HepG2 (cell line): Measurements from ENCODE around the gene NELFB. TPM values are rescaled to one million over a fixed set of nuclear protein-coding genes. Genes with fewer than 3 reads are reported as not detected.
A peak's percentile ranks its signal among the peaks of the same experiment; 100 is the strongest.

Source experiments
- CCDC6 ChIP-seq: sonication (generic); formaldehyde crosslinking; IDR thresholded peaks from 2 replicates; pipeline ENCODE4 v1.8.1; 2022; ENCODE audit warnings: mild to moderate bottlenecking, missing genetic modification reagents, moderate library complexity
- GRHL1 ChIP-seq: sonication (generic); formaldehyde crosslinking; conservative IDR thresholded peaks from 2 replicates; pipeline ENCODE4 v1.8.0; 2022; ENCODE audit warnings: missing genetic modification reagents
- GTF2F1 ChIP-seq: fragments of 150-350 bp; IDR thresholded peaks from 2 replicates; pipeline ENCODE4 v1.6.1; 2014; ENCODE audit warnings: low read length
- GTF3A ChIP-seq: sonication (generic); formaldehyde crosslinking; conservative IDR thresholded peaks from 2 replicates; pipeline ENCODE4 v1.4.0; 2020; ENCODE audit warnings: mild to moderate bottlenecking, missing genetic modification reagents
- HOMEZ ChIP-seq: IDR thresholded peaks from 2 replicates; pipeline ENCODE4 v1.6.1; 2016; ENCODE audit warnings: low read depth
- IRX3 ChIP-seq: sonication (generic); formaldehyde crosslinking; IDR thresholded peaks from 2 replicates; pipeline ENCODE4 v1.8.1; 2023; ENCODE audit warnings: mild to moderate bottlenecking, low read depth, missing genetic modification reagents, borderline replicate concordance
- POGZ ChIP-seq: sonication (generic); formaldehyde crosslinking; IDR thresholded peaks from 2 replicates; pipeline ENCODE4 v1.4.0; 2020; ENCODE audit warnings: mild to moderate bottlenecking, missing genetic modification reagents
- PRDM10 ChIP-seq: sonication (generic); formaldehyde crosslinking; IDR thresholded peaks from 2 replicates; pipeline ENCODE4 v1.4.0; 2020; ENCODE audit warnings: low read depth, missing genetic modification reagents
- RBM39 ChIP-seq: fragments of 200-400 bp; formaldehyde crosslinking; IDR thresholded peaks from one replicate; pipeline ENCODE4 v1.6.1; 2018; ENCODE audit warnings: antibody characterized with exemption, mild to moderate bottlenecking, low read depth, low read length; ENCODE audit not compliant: poor library complexity, severe bottlenecking
- SMYD3 ChIP-seq: sonication (generic); formaldehyde crosslinking; IDR thresholded peaks from 2 replicates; pipeline ENCODE4 v1.8.1; 2023; ENCODE audit warnings: mild to moderate bottlenecking, missing genetic modification reagents
- TCF12 ChIP-seq, 2 experiments: fragments of 450-650 bp in 1 of 2; sonication (generic) in 1 of 2; formaldehyde crosslinking in 1 of 2; IDR thresholded peaks; 2 replicates each; pipeline versions ENCODE4 v1.6.1 to v1.8.0; 2017 to 2022; ENCODE audit warnings: antibody characterized with exemption in 1 of 2, mild to moderate bottlenecking in 1 of 2, missing genetic modification reagents in 1 of 2, moderate library complexity in 1 of 2
- UBTF ChIP-seq: sonication (generic); formaldehyde crosslinking; IDR thresholded peaks from 2 replicates; pipeline ENCODE4 v1.4.0; 2020; ENCODE audit warnings: mild to moderate bottlenecking, missing genetic modification reagents
- USF2 ChIP-seq, 2 experiments: sonication (generic) in 1 of 2; formaldehyde crosslinking in 1 of 2; IDR thresholded peaks; 2 replicates each; pipeline versions ENCODE4 v1.5.1 to v1.6.1; 2011 to 2020; ENCODE audit warnings: borderline replicate concordance in 1 of 2, low read depth in 1 of 2, low read length in 1 of 2, mild to moderate bottlenecking in 1 of 2, missing genetic modification reagents in 1 of 2, moderate library complexity in 1 of 2
- ZFP37 ChIP-seq: sonication (generic); formaldehyde crosslinking; IDR thresholded peaks from 2 replicates; pipeline ENCODE4 v1.4.0; 2020; ENCODE audit warnings: missing genetic modification reagents, borderline replicate concordance
- ZNF414 ChIP-seq: sonication (generic); formaldehyde crosslinking; IDR thresholded peaks from 2 replicates; pipeline ENCODE4 v1.5.0; 2020; ENCODE audit warnings: missing genetic modification reagents
- polyA plus RNA-seq, 8 experiments: library from polyadenylated mRNA; depleted of rRNA in 3 of 8; stranded (reverse) in 7 of 8; unstranded in 1 of 8; fragments of >200 nt; fragmentation: Illumina TruSeq in 4 of 8; extraction: Trizol in 4 of 8; gene quantifications; 2 replicates each; pipeline versions ENCODE4 v1.2.1 to v1.2.3, GENCODE V29; 2011 to 2016; ENCODE audit warnings: low read depth in 4 of 8, missing spikeins in 1 of 8, mixed read lengths in 1 of 8; ENCODE audit not compliant: insufficient read depth in 1 of 8
- total RNA-seq, 5 experiments: library from RNA; depleted of rRNA; stranded (reverse); fragments of >200 nt; fragmentation: Illumina TruSeq; extraction: Trizol; gene quantifications; 2 replicates each; pipeline ENCODE4 v1.2.3, GENCODE V29; 2016; ENCODE audit warnings: low read depth in 1 of 5

The NELFB gene
- total and polyA plus RNA-seq, 2 of the 13 experiments (the other 11 are each of a cell fraction or from before 2014, with no cell fraction given) = 26.5 to 45.8 TPM

- no peak for TF ChIP-seq RBM39
- TF ChIP-seq SMYD3 (CRISPR knock-in tag) = no peak
- no peak for TF ChIP-seq PRDM10
- no peak for TF ChIP-seq GTF2F1
- TF ChIP-seq CCDC6 (CRISPR knock-in tag) = no peak
- no peak for TF ChIP-seq TCF12 (IDR thresholded peaks at IDR 0.05)
- TF ChIP-seq TCF12 (CRISPR knock-in tag; IDR thresholded peaks at IDR 0.05) = no peak
- no peak for TF ChIP-seq GRHL1
- no peak for TF ChIP-seq ZNF414
- no peak for TF ChIP-seq HOMEZ (CRISPR knock-in tag)
- TF ChIP-seq USF2 (IDR thresholded peaks at IDR 0.05; ENCODE audit: low read depth, low read length) = no peak
- TF ChIP-seq USF2 (CRISPR knock-in tag; IDR thresholded peaks at IDR 0.05; ENCODE audit: borderline replicate concordance) = no peak
- no peak for TF ChIP-seq GTF3A
- TF ChIP-seq POGZ = no peak
- TF ChIP-seq UBTF (CRISPR knock-in tag) = peak; percentile 65; the same call in 1 of the 2 replicates
- TF ChIP-seq IRX3 (CRISPR knock-in tag) = no peak
- TF ChIP-seq ZFP37 (CRISPR knock-in tag) = peak; percentile 70; the same call in 1 of the 2 replicates
These were observed 36.3 kb upstream of the NELFB start (continued) for GRCh38 chr9:137218754-137219271.
